ENCODE measurements around the gene NAGA. TPM values are rescaled to one million over a fixed set of nuclear protein-coding genes. Genes with fewer than 3 reads are reported as not detected.

The NAGA gene
- total RNA-seq, 4 donors from 2014 or later, result 26.2 to 40.9 (median 33.7) TPM

- no peak overlapping the region for H3K27ac ChIP-seq (replicated peaks in 1 of 4)
- H3K9me3 ChIP-seq, result no peaks in the 10 kb centered on the region
- DNase-seq (ENCODE audit: extremely low spot score), result no peak
- intact Hi-C loops (cut with DNase I), result no loop called here
- peaks cover 13 to 26% (median 18%) of the 10 kb centered on the region in 4 donors for H3K4me1 ChIP-seq
- WGBS, result 100% methylated on average over 2 of the region's 7 CpGs
- no peaks in the 10 kb centered on the region for H3K27me3 ChIP-seq
- H3K4me3 ChIP-seq, result no peak overlapping the region
- no peak for TF ChIP-seq EP300 (IDR thresholded peaks at IDR 0.05)
- no peak for TF ChIP-seq POLR2A (IDR thresholded peaks at IDR 0.05; ENCODE audit: low read depth)
- TF ChIP-seq CTCF (IDR thresholded peaks at IDR 0.05), result no peak
- TF ChIP-seq POLR2AphosphoS5 (IDR thresholded peaks at IDR 0.05), result no peak
- H3K36me3 ChIP-seq, result peaks cover 39 to 69% (median 63%) of the 10 kb centered on the region in 4 donors
These were observed 4.4 kb downstream of the NAGA start for GRCh38 chr22:42066126-42066761.

DNA sequence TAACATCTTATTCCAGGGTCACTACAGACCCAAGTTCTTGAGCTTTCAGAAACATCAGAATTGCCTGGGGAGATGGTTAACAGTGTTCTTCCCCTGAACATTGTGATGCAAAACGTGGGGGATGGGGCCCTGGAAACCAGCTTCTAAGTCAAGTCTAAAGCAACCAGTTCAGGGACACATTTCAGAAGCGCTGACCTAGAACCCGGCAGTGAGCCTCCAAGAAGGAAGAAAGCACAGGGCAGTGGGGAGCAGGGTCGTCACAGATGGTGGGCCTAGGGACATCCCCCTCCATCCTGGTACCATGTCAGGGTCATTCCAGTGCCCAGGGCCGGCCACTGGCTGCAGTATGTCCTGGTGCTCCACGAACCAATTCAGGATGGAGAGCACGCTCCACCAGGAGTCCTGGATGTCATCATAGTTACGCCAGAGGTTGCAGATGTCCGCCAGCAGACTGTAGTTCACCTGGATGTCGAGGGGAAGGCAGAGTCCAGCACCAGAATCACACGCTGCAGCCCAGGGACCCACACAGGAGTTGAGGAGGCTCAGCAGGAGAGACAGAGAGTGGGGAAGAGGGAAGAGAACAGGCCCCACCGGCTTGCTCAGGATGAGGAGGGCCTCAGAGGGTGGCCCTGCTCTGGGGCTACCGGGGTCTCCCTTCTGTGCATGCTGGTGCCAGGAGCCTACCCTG, 5.0 kb downstream of the NAGA start:
- H3K36me3 ChIP-seq, result peaks cover 46 to 75% (median 70%) of the 10 kb centered on the region in 4 donors
- no peak overlapping the region for H3K27ac ChIP-seq (replicated peaks in 1 of 4)
- WGBS, result 83% methylated on average over 8 of the region's 13 CpGs
- TF ChIP-seq EP300 (IDR thresholded peaks at IDR 0.05), result no peak
- TF ChIP-seq POLR2AphosphoS5 (IDR thresholded peaks at IDR 0.05), result no peak
- H3K4me3 ChIP-seq, result no peak overlapping the region
- peaks cover 9 to 21% (median 15%) of the 10 kb centered on the region in 4 donors for H3K4me1 ChIP-seq
- no peaks in the 10 kb centered on the region for H3K27me3 ChIP-seq
- no peaks in the 10 kb centered on the region for H3K9me3 ChIP-seq
- intact Hi-C loops (cut with DNase I), result no loop called here
- DNase-seq (ENCODE audit: extremely low spot score), result no peak

GRCh38 chr22:42064629-42065028, 6.0 kb downstream of the NAGA start:
- no peaks in the 10 kb centered on the region for H3K27me3 ChIP-seq
- peaks cover 3 to 15% (median 8%) of the 10 kb centered on the region in 4 donors for H3K4me1 ChIP-seq
- H3K9me3 ChIP-seq, result no peaks in the 10 kb centered on the region
- H3K27ac ChIP-seq (replicated peaks in 1 of 4), result no peak overlapping the region
- TF ChIP-seq POLR2AphosphoS5 (IDR thresholded peaks at IDR 0.05) (no peak), CTCF (IDR thresholded peaks at IDR 0.05) (no peak)
- 89% methylated on average over 1 of the region's 1 CpG for WGBS
- peaks cover 55 to 85% (median 80%) of the 10 kb centered on the region in 4 donors for H3K36me3 ChIP-seq
- no peak for DNase-seq (ENCODE audit: extremely low spot score)
- H3K4me3 ChIP-seq, result no peak overlapping the region
- intact Hi-C loops (cut with DNase I), result no loop called here

DNA sequence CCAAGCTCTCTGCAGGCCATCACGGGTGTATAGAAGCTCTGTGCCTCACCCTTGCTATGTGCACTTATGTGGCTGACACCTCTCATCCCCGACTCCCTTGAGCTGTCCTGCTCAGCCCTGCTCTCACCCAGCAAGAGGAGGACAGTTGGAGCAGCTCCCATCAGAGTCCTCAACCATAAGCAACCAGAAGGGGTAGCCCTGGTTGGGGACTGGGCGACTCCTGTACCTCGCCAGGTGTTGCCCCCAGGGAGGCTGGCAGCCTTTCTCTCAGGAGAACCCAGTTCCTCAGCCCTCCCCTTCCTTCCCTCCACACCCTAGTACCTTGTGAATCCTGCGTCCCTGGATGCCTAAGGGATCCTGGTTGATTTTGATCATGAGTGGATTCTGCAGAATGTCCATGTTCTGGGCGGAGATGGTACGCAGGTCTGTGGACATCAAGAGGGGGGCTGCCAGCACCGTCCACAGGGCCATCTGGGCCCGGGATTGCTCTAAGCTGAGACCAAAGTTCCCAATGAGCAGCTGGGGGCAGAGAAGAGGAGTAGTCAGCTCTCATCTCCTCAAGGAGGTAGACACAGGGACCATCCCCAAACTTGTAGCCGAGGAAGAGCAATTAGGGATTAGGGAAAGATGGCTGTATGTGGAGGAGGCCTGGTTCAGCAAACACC, 8.0 kb downstream of the NAGA start:
- Histone ChIP-seq H3K4me1 (no peaks in the 10 kb centered on the region), H3K27ac (replicated peaks in 1 of 4) (no peak overlapping the region), H3K9me3 (no peaks in the 10 kb centered on the region), H3K27me3 (no peaks in the 10 kb centered on the region), H3K4me3 (no peak overlapping the region), H3K36me3 (peaks cover 62 to 94% (median 86%) of the 10 kb centered on the region in 4 donors)
- DNase-seq (ENCODE audit: extremely low spot score), result no peak
- 98% methylated on average over 9 of the region's 10 CpGs for WGBS
- no peak for TF ChIP-seq EP300 (IDR thresholded peaks at IDR 0.05)
- no peak for TF ChIP-seq CTCF (IDR thresholded peaks at IDR 0.05)
- TF ChIP-seq POLR2AphosphoS5 (IDR thresholded peaks at IDR 0.05), result no peak
- TF ChIP-seq POLR2A (IDR thresholded peaks at IDR 0.05; ENCODE audit: low read depth), result no peak
- intact Hi-C loops (cut with DNase I), result no loop called here

DNA sequence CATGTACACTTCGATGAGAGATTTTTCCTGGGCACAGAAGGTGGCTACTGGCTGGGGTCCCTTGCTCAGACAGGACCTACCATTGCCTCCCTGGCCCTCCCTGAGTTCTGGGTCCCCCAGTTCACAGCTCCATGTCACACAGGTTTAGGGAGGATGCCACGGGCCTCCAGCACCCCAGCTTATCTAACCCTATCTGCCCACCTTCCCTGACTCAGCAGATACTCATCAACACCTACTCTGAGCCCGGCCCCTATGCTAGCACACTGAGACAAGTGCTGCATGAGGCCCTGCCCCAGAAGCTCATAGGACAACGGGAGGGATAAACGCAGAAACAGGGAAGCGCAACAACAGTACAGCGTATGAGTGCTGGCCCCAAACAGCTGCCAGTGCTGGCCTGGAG, 9.6 kb downstream of the NAGA start:
- Histone ChIP-seq H3K27ac (replicated peaks in 1 of 4) (no peak overlapping the region), H3K4me3 (no peak overlapping the region), H3K4me1 (no peaks in the 10 kb centered on the region), H3K9me3 (peaks cover 0 to 6% (median 0%) of the 10 kb centered on the region in 4 donors), H3K27me3 (no peaks in the 10 kb centered on the region), H3K36me3 (peaks cover 51 to 78% (median 70%) of the 10 kb centered on the region in 4 donors)
- WGBS, result 93% methylated on average over 6 of the region's 7 CpGs
- intact Hi-C loops (cut with DNase I), result no loop called here
- TF ChIP-seq POLR2A (IDR thresholded peaks at IDR 0.05; ENCODE audit: low read depth) (no peak), POLR2AphosphoS5 (IDR thresholded peaks at IDR 0.05) (no peak), EP300 (IDR thresholded peaks at IDR 0.05) (no peak), CTCF (IDR thresholded peaks at IDR 0.05) (no peak)
- no peak for DNase-seq (ENCODE audit: extremely low spot score)

All from esophagus muscularis mucosa (tissue), 4 donors.